ENCODE measurements around the gene HS1BP3.

GRCh38 chr2:20635113-20635510, 15.8 kb downstream of the HS1BP3 start:
- TF ChIP-seq, protein P1, sequence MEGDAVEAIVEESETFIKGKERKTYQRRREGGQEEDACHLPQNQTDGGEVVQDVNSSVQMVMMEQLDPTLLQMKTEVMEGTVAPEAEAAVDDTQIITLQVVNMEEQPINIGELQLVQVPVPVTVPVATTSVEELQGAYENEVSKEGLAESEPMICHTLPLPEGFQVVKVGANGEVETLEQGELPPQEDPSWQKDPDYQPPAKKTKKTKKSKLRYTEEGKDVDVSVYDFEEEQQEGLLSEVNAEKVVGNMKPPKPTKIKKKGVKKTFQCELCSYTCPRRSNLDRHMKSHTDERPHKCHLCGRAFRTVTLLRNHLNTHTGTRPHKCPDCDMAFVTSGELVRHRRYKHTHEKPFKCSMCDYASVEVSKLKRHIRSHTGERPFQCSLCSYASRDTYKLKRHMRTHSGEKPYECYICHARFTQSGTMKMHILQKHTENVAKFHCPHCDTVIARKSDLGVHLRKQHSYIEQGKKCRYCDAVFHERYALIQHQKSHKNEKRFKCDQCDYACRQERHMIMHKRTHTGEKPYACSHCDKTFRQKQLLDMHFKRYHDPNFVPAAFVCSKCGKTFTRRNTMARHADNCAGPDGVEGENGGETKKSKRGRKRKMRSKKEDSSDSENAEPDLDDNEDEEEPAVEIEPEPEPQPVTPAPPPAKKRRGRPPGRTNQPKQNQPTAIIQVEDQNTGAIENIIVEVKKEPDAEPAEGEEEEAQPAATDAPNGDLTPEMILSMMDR (IDR thresholded peaks at IDR 0.05; ENCODE audit: low read depth, low read length, poor library complexity, severe bottlenecking) = no peak
- no peak for TF ChIP-seq EZH2phosphoT487 (IDR thresholded peaks at IDR 0.05; ENCODE audit: borderline replicate concordance, low read length)

All from DOHH2 (cell line).